Amniotic stem cell (primary cell): Measurements from ENCODE around the gene COLEC11.
A peak's percentile ranks its signal among the peaks of the same experiment; 100 is the strongest.
"Not testable (repeated sequence)": the region's sequence is repeated elsewhere in the genome, so short reads cannot be mapped to it uniquely, and the experiment has no call there.

ENCODE experiments used
- DNase-seq: peaks from one replicate; lab custom pipeline; 2025; lab: John Stamatoyannopoulos, UW

The COLEC11 gene

DNA sequence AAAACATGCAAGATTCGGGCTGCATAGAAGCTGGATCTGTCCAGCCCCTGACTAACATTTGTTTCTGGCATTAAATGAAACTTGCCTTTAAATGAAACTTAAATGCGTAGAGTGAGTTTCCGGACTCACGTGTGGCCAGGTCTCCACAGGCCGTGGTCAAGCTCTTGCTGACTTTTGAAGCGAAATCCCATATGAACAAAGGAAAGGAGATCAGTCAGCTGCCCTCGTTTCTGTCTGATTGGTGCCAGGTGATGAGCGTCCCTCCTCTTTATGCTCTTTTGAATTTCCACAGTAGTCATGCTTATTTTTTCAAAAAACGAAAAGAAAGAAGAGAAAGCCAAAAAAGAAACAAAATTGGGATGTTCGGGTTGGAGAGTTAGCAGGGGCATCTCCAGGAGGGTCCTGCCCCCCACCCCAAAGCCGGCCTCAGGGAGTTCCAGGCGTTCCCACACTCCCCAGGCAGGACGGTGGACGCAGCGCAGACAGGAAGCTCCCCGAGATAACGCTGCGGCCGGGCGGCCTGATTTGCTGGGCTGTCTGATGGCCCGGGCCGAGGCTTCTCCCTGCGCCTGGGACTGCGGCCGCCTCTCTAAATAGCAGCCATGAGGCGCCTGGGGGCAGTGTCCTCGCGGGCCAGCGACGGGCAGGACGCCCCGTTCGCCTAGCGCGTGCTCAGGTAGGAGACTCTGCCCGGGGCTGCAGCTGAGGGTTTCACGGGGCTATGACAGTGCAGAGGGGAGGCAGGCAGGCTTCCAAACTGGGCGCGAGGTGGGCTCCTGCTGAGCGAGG, at the start of gene COLEC11:
Gene COLEC11 (plus strand): TSS at position 620 of the 789 bp plus-strand sequence. CDS start 9,229 bp downstream, outside the sequence.
- DNase-seq = no peak

DNA sequence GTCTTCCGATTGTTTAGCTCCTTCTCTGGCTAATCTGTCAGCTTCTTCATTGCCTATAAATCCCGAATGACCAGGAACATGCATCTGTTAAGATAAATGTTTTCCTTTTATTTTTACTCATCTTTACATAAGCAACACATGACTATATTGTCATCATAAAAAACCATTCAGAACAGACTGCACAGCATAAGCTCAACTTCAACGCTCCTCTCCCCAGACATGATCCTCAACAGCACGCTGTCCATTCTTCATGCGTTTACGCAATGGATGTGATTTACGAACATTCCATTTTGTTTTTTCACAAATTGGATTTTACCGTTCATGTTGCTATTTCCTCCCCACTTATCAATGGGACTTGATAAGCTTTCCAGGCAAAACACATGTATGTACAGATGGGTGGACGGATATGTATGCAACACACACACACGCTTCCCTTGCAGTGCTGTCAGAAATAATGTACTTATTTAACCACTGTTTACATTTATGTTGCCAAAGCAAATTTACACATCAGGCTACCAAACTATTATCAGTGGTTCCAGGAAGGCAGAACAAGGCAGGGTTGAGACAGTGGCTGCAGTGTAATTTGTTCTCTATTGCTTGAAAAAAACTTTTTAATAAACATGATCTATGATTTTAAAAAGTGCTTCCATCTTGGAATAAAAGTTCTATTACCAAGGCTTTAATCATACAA, 49.0 kb upstream of the COLEC11 start:
- DNase-seq = no peak

DNA sequence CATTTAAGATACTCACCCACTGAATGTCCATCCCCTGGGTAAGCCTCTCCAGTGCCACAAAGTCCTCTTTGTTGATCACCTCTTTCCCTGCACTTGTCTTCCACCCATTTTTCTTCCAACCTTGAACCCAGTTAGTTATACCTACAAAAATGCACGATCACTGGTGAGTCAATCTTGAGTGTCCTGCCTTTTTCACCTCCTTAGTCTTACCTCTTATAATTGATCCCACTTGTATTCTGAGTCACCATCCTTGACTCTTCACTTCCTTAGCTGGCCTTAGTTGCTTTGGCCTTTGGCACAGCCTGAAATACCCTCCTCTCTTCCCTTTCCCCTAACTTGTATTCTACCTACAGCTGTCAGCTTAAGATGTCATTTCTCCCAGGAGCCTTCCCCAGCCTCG, 47.0 kb upstream of the COLEC11 start:
- DNase-seq = no peak

DNA sequence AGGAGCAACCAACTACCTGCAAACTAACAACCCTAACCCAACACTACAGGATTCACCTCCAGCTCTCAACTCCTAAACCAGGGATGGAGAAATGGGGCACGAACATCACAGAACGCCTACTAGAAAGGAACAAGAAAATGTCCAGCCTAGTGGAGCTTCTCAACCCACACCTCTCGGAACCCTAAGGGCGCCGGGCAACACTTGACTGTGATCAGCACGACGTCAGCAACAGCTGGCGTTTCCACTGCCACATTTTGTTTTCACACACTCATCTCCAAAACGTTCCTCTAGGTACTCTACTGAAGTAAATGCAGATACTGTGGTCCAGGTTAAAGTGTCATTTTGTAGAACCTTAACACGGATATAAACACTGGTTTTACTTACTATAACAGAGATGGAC, 41.0 kb upstream of the COLEC11 start:
- DNase-seq = no peak

DNA sequence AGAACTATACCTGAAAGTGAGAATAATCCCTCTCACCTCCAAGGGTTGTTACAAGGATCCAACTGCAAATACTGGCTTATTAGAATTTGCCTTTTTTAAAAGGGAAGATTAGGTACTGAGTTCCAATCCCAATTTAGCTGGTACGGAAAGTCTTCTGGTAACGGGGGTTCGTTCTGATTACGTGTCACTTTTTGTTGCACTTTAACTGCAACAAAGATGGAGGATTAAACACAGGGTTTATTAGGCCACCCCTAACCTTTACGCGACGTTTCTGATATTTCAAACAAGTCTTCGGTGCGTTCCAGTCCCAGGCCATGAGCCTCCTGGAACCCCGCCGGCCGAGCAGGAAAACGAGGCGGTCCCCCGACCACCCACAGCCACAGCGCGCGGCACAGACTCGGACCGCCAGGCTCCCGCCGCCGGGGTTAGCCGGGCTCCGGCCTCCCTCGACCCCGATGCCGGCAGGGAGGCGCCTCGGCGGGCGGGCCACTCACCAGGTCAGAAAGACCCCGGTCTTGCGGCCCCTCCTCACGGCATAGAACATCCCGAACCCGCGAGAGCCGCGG, 37.2 kb upstream of the COLEC11 start:
- DNase-seq = no peak

DNA sequence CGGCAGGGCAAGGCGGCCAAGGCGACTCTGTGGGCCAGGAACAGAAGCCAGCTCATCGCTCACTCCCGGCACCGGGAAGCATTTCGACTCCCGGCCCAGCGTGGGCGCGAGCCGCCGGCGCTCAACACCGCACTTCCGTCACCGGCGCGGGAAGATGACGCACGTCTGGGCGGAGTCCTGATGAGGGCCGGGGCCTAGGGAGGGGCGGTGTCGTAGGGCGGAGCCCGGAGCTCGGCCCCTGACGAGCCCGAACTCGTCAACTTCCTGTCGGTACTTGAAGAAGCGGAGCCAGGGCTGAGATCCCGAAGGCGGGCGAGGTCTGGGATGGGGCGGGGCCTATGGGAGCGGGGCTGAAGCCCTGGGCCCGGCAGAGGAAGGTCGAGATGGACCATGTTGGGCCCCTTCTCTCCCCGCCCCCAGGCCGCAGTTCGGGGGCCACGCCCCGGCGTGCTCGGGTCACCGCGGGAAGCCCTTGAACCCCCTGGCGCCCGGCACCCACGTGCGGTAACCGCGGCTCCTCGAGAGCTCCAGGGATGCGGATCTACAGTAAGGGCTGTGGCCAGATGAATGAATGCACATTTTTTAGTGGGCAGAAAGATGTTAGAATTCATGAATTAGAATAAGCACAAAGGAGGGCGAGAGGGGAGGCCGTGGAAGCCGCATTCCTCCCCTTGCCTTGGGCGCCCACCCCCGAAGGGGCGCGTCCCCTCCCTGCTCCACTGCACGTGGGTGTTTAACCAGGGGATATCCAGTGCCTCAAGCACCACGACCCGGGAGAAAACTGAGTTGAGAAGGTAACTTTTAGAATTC, 36.5 kb upstream of the COLEC11 start, which contains the start of gene RNASEH1:
Gene RNASEH1 (minus strand): TSS at position 129 of the 810 bp plus-strand sequence. CDS start 73 bp downstream, at position 56.
- DNase-seq = peak; percentile 96

DNA sequence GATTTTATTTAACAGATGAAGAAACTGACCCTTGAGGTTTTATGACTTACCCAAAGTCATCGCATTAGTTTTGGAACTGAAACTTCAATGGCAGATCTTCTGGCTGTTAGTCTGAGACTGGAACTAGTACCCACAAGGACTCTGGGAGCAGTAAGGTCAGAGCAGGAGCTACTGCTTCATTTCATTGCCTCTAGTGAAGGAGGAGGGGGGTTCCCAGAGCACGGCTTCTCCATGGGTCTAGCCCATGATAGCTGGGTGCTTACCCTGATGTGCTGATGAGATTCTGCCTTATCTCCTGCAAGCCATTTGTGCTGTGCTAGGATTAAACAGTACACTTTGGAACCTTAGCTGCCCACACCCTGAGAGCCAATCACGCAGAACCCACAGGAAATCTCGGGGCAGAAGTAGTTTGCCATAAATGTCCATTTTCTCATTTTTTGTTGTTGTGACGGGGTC, 31.4 kb upstream of the COLEC11 start:
- no peak for DNase-seq

DNA sequence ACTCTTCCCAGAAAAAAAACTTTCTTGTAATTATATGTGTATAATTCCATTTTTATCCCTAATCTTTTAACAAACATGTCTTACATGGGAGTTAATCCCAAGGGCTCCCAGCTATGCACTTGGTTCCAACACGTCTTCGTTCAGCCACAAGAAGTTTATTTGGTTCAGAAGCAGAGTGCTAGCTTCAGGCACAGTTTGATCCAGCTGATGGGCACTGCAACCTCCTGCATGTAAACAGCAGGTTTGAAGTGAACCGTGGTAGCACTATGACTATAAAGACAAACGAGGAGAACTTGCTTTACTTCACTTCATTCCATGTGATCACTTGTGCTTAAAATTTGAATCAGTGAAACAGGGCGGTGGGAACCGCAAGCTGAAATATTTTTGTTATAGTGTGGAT, 29.8 kb upstream of the COLEC11 start:
- no peak for DNase-seq

DNA sequence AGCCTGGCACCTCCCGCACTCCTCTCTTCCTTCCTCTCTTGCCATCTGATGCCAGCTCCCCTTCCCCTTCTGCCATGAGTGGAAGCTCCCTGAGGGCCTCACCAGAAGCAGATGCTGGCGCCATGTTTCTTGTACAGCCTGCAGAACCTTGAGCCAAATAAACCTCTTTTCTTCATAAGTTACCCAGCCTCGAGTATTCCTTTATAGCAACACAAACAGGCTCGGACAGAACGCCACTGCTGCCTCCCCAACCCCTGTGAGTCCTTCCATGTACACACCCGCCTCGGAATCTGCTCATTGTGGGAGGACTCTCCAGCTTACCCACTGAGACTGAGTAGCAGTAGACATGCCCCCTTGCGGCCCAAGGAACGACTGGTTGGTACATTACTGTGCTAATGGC, 28.1 kb upstream of the COLEC11 start:
- DNase-seq = no peak

DNA sequence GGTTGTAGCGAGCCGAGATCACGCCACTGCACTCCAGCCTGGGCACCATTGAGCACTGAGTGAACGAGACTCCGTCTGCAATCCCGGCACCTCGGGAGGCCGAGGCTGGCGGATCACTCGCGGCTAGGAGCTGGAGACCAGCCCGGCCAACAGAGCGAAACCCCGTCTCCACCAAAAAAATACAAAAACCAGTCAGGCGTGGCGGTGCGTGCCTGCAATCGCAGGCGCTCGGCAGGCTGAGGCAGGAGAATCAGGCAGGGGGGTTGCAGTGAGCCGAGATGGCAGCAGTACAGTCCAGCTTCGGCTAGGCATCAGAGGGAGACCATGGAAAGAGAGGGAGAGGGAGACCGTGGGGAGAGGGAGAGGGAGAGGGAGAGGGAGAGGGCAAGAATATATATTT, 25.3 kb upstream of the COLEC11 start:
- not testable (repeated sequence) for DNase-seq

DNA sequence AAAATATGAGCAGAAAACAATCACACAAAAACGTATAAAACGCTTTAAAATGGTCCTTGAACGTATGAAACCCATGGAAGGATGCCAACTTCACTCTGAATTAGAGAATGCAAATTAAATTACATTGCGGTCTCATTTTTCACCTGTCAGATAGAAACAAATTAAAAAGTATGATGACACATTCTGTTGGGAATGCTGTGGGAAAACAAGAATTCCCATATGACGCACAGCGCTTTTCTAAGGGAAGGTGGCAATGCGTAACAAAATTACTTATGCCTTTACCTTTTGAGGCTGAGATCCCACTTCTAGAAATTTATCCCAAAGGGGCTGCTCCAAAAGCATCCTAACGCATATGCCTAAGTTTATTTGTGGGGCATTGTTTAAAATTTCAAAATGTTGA, 23.6 kb upstream of the COLEC11 start:
- DNase-seq = no peak

DNA sequence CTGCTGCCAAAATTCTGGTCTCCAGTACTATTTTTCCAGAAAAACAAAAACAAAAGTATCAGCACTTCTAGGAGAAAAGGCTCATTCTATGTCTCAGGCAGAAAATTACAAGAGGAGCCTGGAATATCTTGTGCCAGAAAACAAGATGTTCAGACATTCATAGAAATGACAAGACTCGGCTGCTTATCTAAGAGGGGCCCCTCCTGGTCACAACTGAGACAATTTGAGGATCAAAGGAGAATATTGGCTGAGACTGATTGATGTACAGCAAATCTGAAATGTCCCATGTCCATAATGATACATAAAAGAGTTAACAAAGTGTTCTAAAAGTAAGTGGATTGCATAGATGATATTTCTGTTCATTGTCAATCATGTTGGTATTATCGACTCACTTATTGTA, 22.3 kb upstream of the COLEC11 start:
- no peak for DNase-seq

DNA sequence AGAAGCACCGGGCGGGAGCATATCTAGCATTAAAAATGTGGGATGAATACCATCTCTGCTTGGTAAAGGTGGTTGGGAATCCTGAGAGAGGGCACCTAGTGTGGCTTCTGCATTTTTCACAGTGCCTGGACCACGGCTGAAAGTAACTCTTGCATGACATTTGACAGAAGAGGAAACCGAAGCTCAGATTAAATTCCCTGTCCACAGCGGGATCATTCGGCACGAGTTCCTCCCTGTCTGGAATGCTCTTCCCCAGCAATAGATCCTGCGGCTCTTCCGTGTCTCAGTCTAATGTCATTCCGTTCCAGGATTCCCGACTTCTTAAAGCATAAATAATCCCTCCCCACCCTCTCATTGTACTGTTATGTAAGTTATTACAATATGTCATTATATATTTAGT, 20.8 kb upstream of the COLEC11 start:
- no peak for DNase-seq

DNA sequence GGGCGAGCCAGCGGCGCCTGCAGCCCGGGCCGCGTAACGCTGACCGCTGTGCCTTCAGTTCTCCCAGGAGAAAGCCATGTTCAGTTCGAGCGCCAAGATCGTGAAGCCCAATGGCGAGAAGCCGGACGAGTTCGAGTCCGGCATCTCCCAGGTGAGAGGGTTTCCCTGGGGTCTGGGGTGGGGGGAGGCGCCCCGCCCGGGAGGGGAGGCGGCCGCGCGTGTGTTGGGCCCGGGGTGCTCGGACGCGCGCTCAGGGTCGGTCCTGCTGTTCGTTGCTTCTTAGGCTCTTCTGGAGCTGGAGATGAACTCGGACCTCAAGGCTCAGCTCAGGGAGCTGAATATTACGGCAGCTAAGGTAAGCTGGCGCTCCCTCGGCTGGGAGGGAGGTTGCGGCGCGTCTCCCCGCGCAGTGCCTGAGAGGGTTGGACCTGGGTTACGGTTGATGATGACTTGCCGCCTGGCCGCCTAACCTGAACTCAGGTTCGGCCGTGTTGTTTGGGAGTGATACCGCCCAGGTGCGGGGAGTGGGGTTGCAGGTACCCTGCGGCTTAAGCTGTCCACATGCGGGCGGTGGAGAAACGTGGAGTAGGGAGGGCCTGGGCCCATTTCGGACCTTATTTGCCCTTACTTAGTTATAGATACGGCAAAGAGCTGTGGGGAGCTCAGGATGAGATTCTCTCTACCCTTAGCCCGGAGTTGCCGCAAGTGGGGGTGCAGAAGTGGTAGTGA, 19.2 kb upstream of the COLEC11 start:
- no peak for DNase-seq

DNA sequence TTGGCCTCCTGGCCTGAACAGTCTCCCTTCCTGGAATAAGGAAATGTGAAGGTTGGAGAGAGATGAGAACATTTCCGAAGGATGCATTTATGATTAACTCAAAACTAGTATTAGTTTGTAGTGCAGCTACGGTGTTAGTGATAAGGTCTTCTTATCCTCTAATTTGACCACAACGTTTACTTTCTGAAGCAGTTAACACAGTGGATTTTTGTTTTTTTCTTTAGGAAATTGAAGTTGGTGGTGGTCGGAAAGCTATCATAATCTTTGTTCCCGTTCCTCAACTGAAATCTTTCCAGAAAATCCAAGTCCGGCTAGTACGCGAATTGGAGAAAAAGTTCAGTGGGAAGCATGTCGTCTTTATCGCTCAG, 18.7 kb upstream of the COLEC11 start:
- DNase-seq = not testable (repeated sequence)

DNA sequence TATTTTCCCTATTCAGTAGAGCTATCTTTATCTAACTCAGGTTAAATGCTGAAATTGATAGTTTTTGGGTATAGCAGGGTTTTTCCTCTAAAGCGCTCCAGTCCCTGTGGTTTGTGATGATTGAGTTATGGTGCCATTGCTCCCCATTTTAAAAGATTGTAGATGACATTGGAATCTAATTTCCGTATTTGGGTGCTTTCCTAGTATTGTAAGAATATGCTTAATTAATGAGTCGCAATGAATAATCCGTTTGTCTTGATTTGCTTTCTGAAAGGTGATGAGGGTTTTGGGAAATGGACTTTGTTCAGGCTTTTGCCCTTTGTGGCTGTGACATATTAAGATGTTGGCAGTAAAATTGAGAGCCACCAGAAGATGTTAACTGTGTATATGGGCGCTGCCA, 15.9 kb upstream of the COLEC11 start:
- DNase-seq = no peak

DNA sequence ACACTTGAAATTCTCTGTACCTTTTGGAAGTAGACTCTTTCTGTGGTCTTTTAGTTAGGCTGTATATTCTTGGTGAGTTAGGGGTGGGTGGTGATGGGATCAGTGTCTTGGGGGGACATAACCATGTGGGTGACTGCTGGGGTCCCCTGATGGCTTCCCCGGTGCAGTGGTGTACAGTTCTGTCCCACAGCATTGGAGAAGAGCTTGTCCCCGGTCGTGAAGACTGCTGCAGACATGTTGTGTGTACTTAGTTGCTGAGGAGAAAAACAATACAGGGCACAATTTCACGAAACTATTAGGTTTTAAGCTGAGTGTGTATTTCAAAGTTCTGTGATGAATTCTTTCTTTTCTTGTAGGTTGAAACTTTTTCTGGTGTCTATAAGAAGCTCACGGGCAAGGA, 14.5 kb upstream of the COLEC11 start:
- DNase-seq = no peak

DNA sequence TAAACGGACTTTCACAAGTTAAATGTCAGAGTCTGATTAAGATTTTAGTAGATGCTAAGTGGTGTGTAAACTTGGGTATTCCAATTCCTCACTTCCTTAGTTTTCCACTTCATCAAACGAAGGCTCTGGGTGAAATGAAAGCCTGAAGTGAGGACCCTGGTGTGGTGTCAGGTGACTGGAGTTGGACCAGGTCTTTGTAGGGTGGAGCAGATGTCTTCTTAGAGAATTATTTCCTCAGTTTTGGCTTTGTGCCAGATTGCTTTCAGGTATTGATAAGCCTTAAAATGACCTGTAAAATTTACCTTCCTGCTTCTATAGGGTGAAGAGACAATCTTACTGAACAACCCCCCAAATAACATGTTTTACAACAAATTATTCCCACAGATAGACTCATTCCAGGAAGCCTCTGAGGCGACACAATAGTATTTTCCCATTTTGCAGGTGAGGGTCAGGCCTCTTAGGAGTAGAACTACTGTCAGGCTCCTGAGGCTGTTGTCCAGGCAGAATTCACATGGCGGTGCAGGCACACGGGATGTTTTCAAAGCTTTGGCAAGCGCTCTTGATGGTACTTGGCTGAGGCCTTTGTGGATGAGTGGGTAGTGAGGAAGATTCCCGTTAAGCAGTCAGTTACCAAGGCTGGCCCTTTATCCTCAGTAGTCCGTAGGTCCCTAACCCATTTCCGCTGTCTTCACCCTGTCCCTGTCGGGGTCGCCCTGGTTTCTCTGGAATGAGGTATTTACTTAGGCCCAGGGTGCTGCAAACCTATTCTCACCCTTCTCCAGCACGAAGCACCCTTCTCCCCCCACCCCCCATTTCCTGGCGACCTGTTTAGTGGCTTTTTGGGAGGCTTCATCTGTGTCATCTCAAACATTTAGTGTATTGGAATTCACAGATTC, 13.3 kb upstream of the COLEC11 start:
- no peak for DNase-seq

DNA sequence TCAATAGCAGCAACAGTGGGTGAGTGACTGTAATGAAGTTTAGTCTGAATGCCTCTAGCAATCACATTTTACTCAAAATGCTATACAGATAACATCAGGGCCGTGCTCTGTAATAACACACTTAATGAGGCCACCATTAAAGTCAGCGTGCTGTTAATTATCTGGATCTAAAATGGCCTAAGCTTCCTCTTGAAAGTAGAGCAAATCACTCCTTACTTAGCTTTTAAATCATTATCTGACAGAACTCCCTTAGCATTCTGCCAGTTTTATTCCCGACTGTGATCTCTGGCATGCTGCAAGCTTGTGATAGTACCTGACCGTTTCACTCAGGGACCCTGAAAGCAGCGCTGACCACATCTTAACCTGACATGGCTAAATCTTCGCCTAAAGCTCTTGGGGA, 10.8 kb upstream of the COLEC11 start:
- no peak for DNase-seq

DNA sequence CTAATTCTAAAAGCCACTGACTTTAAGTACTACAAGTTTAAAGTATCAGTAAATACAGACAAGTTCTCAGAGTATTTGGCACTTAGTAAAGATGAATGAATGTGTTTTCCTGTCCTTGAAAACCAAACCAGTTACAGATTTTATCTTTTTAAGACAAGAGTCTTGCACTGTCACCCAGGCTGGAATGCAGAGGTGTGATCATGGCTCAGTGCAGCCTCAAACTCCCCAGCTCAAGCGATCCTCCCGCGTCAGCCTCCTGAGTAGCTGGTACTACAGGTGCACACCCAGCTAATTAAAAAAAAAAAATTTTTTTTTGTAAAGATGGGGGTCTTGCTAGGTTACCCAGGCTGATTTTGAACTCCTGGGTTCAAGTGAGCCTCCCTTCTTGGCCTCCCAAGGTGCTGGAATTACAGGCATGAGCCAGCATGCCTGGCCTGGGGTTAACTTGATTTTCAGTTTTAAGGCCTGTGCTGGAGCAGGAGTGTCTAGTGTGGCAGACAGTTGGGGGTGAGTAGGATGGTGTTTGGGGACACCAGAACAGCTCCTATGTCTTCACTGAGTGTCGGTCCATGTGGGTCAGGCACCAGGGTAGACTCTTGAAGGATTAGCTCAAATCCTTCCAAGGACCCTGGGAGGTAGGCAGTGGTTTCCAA, 10.2 kb upstream of the COLEC11 start:
- DNase-seq = no peak
